GM19023 (cell line): ENCODE measurements around the gene CCDC71.

Experiments used
- ATAC-seq: cut with Tn5 transposase; IDR thresholded peaks from one replicate; pipeline ENCODE4 v1.9.1; 2021; ENCODE audit warnings: mild to moderate bottlenecking, moderate library complexity; ENCODE audit not compliant: unreplicated experiment

Gene CCDC71

DNA sequence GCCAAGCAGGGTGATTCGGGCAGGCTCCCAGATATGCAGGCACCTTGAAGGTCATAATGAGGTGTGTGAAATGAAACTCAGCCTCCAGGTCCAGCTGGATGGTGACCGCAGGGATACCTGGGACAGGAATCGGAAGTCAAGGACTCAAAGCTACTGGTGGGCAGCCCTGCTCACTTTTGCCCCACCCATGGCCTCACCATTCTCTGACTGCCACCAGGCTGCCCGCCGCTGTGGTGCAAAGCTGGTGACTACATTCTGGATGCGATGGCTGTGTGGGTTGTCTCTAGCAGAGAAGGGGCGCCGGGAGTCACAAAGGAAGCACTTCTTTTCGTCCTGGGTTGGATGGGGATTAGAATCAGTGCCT lies 34.1 kb downstream of the CCDC71 start:
- no peak for ATAC-seq

DNA sequence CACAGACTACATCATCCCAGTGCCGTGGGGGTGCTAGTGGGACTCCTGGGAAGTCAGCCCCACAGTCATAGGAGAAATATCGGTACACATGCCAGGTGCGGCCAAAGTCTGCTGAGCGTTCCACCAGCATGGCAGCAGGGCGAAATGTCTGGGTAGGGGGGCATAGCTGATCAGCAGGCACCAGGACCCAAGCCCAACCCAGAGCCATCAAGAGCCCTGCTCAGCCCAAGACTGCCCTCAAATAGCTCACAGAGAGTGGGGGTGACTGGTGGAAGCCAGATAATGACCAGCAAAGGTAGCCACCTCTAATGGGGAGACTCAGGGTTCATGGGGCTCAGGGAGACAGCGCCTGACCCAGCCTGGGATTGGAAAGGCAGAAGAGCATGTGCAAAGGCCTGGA lies 34.6 kb downstream of the CCDC71 start:
- no peak for ATAC-seq

GRCh38 chr3:49131040-49131439 lies 35.1 kb downstream of the CCDC71 start:
- no peak for ATAC-seq

- ATAC-seq: no peak
Measured at GRCh38 chr3:49124991-49125670, 41.0 kb downstream of the CCDC71 start.

GRCh38 chr3:49124203-49124602 lies 41.9 kb downstream of the CCDC71 start:
- no peak for ATAC-seq

GRCh38 chr3:49123687-49124086 lies 42.4 kb downstream of the CCDC71 start:
- ATAC-seq: no peak

GRCh38 chr3:49122886-49123545 lies 43.1 kb downstream of the CCDC71 start:
- ATAC-seq: no peak

- no peak for ATAC-seq
Measured at GRCh38 chr3:49122451-49122850, 43.7 kb downstream of the CCDC71 start.

DNA sequence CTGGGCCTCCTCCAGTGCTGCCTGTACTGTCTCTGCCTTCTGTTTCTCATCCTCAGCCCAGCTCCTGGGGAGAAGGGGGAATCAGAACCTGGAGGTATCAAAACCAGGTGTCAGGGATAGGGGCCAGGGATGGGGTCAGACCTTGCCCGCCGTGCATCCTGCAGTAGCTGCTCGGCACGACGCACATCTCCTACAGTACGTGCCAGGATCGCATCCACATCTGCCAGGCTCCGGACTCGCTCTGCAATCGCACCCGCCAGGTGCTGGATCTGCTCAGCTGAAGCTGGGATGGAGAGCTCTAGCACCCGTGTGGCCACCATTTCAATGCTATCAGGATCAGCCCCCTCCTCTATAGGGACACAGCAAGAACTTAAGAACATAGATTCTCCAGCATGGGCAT lies 44.1 kb downstream of the CCDC71 start:
- no peak for ATAC-seq

GRCh38 chr3:49121132-49121736 lies 44.9 kb downstream of the CCDC71 start:
- no peak for ATAC-seq

DNA sequence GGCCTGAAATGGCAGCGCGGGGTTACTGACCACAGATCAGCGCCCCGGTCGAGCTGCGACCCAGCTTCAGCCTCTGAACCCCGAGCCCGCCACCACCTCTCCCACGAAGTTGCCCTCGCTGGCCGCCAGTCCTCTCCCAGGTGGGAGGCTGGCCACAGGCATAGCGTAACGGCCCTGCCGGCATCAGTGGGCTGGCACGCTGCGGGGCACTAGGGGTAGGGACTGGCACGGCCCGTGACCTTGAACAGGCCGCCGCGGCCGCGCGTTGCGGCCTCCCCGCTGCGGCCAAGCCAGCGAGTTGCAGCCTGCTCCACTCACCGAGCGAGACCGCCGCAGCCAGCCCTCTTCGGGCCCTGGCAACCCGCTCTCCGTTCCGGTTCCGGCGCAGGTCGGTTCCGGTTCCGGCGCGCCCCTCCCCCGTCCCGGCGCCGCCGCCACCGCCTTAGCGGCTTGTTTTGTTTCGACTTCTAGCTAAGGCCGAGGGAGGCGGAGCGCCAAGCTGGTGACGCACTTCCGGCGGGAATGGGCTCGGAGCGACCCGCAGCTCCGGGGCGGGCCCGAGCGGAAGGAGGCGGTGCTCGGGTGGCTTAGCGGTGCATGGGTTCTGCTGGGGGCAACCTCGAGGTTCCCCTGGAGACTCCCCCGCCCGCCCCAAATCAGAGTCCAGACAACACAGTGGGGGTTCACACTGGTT lies 45.5 kb downstream of the CCDC71 start, which contains the start of gene USP19:
Gene USP19 (minus strand): TSS at position 386 of the 694 bp plus-strand sequence. CDS start 1,678 bp downstream, outside the sequence.
- ATAC-seq: peak; percentile 88

DNA sequence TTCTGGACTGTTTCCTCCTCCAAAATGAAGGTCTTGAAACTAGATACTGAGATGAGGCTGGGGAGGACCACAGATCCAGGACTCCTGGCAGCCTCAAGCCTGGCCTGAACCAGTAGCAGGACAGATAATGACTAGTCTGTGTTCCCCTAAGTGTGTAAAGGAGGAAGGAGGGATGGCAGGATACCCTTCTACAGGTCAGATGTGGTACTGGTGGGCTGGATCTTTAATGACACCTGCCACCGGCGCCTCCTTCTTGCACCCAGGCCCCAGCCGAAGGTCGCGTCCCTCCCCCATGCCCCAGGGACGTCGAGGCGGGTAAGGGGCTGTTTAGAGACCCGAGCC lies 46.1 kb downstream of the CCDC71 start:
- peak; percentile 6 for ATAC-seq

DNA sequence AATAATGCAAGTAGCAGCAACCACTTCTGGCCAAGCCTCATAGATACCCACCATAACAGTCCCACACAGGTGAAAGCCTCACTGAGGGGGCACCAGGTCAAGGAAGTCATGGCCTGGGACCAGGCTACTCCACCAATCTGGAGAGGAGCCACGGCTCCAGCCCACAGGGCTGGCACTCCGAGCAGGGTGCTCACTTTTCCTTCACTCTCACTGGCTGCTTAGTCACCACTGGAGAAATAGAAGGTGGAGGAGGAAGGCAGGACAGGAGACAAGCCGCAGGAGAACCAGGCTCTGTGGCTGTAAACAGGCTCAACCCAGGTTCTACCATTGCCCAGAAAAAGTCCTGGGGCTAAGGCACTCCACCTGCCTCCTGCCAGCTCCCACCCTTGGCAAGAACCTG lies 46.7 kb downstream of the CCDC71 start:
- no peak for ATAC-seq

DNA sequence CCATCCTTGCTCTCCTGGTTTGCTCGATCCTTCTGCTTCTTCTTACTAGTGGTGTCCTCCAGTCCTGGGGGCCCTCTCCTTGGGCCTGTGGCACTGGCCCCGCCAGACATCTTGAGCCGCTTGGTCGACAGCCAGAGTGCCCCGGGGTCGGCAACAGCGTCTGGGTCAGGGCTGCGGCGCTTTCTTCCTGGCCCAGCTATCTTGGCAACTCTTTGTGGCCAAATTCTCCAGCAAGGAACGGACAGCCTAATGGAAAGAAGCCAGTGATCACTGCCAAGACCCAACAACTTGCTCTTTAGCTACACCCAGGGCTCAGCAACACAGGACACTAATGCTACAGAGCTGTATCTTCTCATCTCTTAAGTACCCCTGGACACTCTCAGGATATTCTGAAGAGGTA lies 47.1 kb downstream of the CCDC71 start:
- ATAC-seq: no peak
